ENCODE measurements around the gene ITPR1.

Gene ITPR1

GRCh38 chr3:4709341-4709740 lies 216.2 kb downstream of the ITPR1 start:
- no peak for TF ChIP-seq TAF1 (IDR thresholded peaks at IDR 0.05; ENCODE audit: borderline replicate concordance, insufficient read depth, low read length)
- no peak for TF ChIP-seq SIN3A (IDR thresholded peaks at IDR 0.05; ENCODE audit: borderline replicate concordance, insufficient read depth, low read length)
- no peak for TF ChIP-seq FOXP2 (optimal IDR thresholded peaks at IDR 0.05; ENCODE audit: borderline replicate concordance, extremely low read depth, extremely low read length, insufficient read depth)
- TF ChIP-seq, protein P1, sequence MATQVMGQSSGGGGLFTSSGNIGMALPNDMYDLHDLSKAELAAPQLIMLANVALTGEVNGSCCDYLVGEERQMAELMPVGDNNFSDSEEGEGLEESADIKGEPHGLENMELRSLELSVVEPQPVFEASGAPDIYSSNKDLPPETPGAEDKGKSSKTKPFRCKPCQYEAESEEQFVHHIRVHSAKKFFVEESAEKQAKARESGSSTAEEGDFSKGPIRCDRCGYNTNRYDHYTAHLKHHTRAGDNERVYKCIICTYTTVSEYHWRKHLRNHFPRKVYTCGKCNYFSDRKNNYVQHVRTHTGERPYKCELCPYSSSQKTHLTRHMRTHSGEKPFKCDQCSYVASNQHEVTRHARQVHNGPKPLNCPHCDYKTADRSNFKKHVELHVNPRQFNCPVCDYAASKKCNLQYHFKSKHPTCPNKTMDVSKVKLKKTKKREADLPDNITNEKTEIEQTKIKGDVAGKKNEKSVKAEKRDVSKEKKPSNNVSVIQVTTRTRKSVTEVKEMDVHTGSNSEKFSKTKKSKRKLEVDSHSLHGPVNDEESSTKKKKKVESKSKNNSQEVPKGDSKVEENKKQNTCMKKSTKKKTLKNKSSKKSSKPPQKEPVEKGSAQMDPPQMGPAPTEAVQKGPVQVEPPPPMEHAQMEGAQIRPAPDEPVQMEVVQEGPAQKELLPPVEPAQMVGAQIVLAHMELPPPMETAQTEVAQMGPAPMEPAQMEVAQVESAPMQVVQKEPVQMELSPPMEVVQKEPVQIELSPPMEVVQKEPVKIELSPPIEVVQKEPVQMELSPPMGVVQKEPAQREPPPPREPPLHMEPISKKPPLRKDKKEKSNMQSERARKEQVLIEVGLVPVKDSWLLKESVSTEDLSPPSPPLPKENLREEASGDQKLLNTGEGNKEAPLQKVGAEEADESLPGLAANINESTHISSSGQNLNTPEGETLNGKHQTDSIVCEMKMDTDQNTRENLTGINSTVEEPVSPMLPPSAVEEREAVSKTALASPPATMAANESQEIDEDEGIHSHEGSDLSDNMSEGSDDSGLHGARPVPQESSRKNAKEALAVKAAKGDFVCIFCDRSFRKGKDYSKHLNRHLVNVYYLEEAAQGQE (IDR thresholded peaks at IDR 0.05; ENCODE audit: insufficient read depth in 1 of 2, low read depth in 2 of 2, low read length in 2 of 2) = no peak
- no peak for TF ChIP-seq POLR2AphosphoS5 (IDR thresholded peaks at IDR 0.05; ENCODE audit: low read depth, low read length)

GRCh38 chr3:4710191-4710590 lies 217.0 kb downstream of the ITPR1 start:
- no peak for TF ChIP-seq FOXP2 (optimal IDR thresholded peaks at IDR 0.05; ENCODE audit: borderline replicate concordance, extremely low read depth, extremely low read length, insufficient read depth)
- TF ChIP-seq, protein P1 (IDR thresholded peaks at IDR 0.05; ENCODE audit: insufficient read depth in 1 of 2, low read depth in 2 of 2, low read length in 2 of 2) = no peak
- TF ChIP-seq POLR2AphosphoS5 (IDR thresholded peaks at IDR 0.05; ENCODE audit: low read depth, low read length) = no peak
- no peak for TF ChIP-seq SIN3A (IDR thresholded peaks at IDR 0.05; ENCODE audit: borderline replicate concordance, insufficient read depth, low read length)
- no peak for TF ChIP-seq TAF1 (IDR thresholded peaks at IDR 0.05; ENCODE audit: borderline replicate concordance, insufficient read depth, low read length)

GRCh38 chr3:4711680-4711992 lies 218.5 kb downstream of the ITPR1 start:
- TF ChIP-seq TAF1 (IDR thresholded peaks at IDR 0.05; ENCODE audit: borderline replicate concordance, insufficient read depth, low read length) = no peak
- TF ChIP-seq, protein P1 (IDR thresholded peaks at IDR 0.05; ENCODE audit: insufficient read depth in 1 of 2, low read depth in 2 of 2, low read length in 2 of 2) = no peak
- no peak for TF ChIP-seq SIN3A (IDR thresholded peaks at IDR 0.05; ENCODE audit: borderline replicate concordance, insufficient read depth, low read length)
- no peak for TF ChIP-seq FOXP2 (optimal IDR thresholded peaks at IDR 0.05; ENCODE audit: borderline replicate concordance, extremely low read depth, extremely low read length, insufficient read depth)
- no peak for TF ChIP-seq POLR2AphosphoS5 (IDR thresholded peaks at IDR 0.05; ENCODE audit: low read depth, low read length)

DNA sequence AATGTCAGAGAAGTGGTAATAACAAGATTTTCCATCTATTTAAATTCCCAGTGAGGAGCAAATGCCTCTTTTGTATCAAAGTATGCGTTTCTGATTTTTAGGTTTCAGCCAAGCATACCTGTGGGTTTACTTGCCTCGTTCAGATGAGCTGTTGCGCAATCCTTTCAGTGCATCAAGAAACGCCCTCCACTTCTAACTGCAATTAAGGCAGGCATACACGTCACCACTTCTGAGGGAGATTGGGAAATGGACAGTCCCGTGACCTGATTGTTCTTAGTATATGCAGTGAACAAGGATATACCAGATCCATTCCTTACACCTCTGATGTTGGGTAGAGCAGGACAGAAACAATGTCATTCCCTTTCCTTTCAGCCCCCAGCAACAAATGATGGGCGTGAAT lies 219.0 kb downstream of the ITPR1 start:
- TF ChIP-seq FOXP2 (optimal IDR thresholded peaks at IDR 0.05; ENCODE audit: borderline replicate concordance, extremely low read depth, extremely low read length, insufficient read depth) = no peak
- TF ChIP-seq SIN3A (IDR thresholded peaks at IDR 0.05; ENCODE audit: borderline replicate concordance, insufficient read depth, low read length) = no peak
- TF ChIP-seq, protein P1 (IDR thresholded peaks at IDR 0.05; ENCODE audit: insufficient read depth in 1 of 2, low read depth in 2 of 2, low read length in 2 of 2) = no peak
- TF ChIP-seq TAF1 (IDR thresholded peaks at IDR 0.05; ENCODE audit: borderline replicate concordance, insufficient read depth, low read length) = no peak
- TF ChIP-seq POLR2AphosphoS5 (IDR thresholded peaks at IDR 0.05; ENCODE audit: low read depth, low read length) = no peak

DNA sequence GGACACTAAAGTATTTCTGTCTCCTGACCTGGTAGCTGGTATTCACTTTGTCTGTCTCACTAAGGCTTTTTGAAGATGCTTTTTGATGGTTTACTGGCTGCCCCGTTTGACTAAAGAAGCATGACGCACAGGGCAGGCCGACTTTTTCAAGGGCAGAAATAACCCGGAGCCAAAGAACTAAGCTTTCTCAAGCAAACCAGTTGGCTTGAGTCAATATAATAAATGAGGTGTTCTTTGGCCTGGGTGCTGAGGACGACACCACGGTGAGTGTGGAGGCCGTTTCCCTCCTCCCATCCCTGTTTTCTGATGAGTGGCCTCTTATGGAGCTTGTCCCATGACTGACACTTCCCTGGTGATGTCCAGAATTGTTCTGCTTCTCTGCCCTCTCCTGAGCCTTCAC lies 220.9 kb downstream of the ITPR1 start:
- TF ChIP-seq TAF1 (IDR thresholded peaks at IDR 0.05; ENCODE audit: borderline replicate concordance, insufficient read depth, low read length) (no peak), POLR2AphosphoS5 (IDR thresholded peaks at IDR 0.05; ENCODE audit: low read depth, low read length) (no peak), SIN3A (IDR thresholded peaks at IDR 0.05; ENCODE audit: borderline replicate concordance, insufficient read depth, low read length) (no peak), FOXP2 (optimal IDR thresholded peaks at IDR 0.05; ENCODE audit: borderline replicate concordance, extremely low read depth, extremely low read length, insufficient read depth) (no peak)
- TF ChIP-seq, protein P1 (IDR thresholded peaks at IDR 0.05; ENCODE audit: insufficient read depth in 1 of 2, low read depth in 2 of 2, low read length in 2 of 2) = no peak

Measured in PFSK-1 (cell line).